IPS-15b (cell line): Measurements from ENCODE around the gene PSORS1C1.
"Not testable (repeated sequence)": the region's sequence is repeated elsewhere in the genome, so short reads cannot be mapped to it uniquely, and the experiment has no call there.

Experiments used
- H3K27me3 ChIP-seq: one replicate; pipeline ENCODE4 v1.6.1; 2013; ENCODE audit warnings: low read length; ENCODE audit not compliant: control insufficient read depth, insufficient read depth
- H3K36me3 ChIP-seq: one replicate; pipeline ENCODE4 v1.6.1; 2013; ENCODE audit warnings: low read length; ENCODE audit not compliant: control insufficient read depth, insufficient read depth
- H3K4me1 ChIP-seq: one replicate; pipeline ENCODE4 v1.6.1; 2013; ENCODE audit warnings: mild to moderate bottlenecking, low read length; ENCODE audit not compliant: control insufficient read depth, insufficient read depth
- H3K4me3 ChIP-seq: one replicate; pipeline ENCODE4 v1.5.1; 2013; ENCODE audit warnings: low read depth, low read length
- H3K9ac ChIP-seq: one replicate; pipeline ENCODE4 v1.6.1; 2013; ENCODE audit warnings: low read depth, mild to moderate bottlenecking, low read length
- H3K9me3 ChIP-seq: one replicate; pipeline ENCODE4 v1.6.1; 2013; ENCODE audit warnings: mild to moderate bottlenecking, low read length; ENCODE audit not compliant: control insufficient read depth, insufficient read depth

Gene PSORS1C1

GRCh38 chr6:31152781-31153180, 38.2 kb downstream of the PSORS1C1 start:
- H3K9ac ChIP-seq = no peak overlapping the region
- no peak overlapping the region for H3K4me3 ChIP-seq
- H3K36me3 ChIP-seq = peaks cover 36% of the 10 kb centered on the region
- no peaks in the 10 kb centered on the region for H3K9me3 ChIP-seq
- H3K27me3 ChIP-seq = no peaks in the 10 kb centered on the region
- H3K4me1 ChIP-seq = peaks cover 4% of the 10 kb centered on the region

- H3K4me1 ChIP-seq = peaks cover 4% of the 10 kb centered on the region
- no peaks in the 10 kb centered on the region for H3K9me3 ChIP-seq
- H3K36me3 ChIP-seq = peaks cover 28% of the 10 kb centered on the region
- H3K4me3 ChIP-seq = no peak overlapping the region
- H3K9ac ChIP-seq = no peak overlapping the region
- H3K27me3 ChIP-seq = no peaks in the 10 kb centered on the region
Measured at GRCh38 chr6:31154436-31154835, 39.8 kb downstream of the PSORS1C1 start.

DNA sequence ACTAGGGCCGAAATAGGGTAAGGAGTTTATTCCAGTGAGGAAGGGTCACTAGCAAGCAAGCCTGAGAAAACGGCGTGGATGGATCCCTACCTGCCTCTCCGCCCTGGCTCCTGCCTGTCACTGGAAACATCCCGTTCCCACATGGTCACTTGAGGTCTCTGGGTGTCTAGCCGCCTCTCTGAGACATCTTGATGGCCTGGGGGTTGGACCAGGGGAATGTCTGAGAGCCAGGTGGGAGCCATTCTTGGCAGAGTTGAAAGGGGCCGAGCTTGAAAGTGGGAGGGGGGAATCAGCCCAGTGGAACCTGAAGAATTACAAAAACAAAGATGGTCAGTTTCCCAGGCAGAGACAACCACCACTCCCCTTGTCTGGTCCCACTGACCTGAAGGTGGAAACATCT, 42.0 kb downstream of the PSORS1C1 start:
- Histone ChIP-seq H3K27me3 (no peaks in the 10 kb centered on the region), H3K4me3 (no peak overlapping the region), H3K9ac (no peak overlapping the region), H3K36me3 (peaks cover 17% of the 10 kb centered on the region), H3K9me3 (no peaks in the 10 kb centered on the region), H3K4me1 (peaks cover 4% of the 10 kb centered on the region)

DNA sequence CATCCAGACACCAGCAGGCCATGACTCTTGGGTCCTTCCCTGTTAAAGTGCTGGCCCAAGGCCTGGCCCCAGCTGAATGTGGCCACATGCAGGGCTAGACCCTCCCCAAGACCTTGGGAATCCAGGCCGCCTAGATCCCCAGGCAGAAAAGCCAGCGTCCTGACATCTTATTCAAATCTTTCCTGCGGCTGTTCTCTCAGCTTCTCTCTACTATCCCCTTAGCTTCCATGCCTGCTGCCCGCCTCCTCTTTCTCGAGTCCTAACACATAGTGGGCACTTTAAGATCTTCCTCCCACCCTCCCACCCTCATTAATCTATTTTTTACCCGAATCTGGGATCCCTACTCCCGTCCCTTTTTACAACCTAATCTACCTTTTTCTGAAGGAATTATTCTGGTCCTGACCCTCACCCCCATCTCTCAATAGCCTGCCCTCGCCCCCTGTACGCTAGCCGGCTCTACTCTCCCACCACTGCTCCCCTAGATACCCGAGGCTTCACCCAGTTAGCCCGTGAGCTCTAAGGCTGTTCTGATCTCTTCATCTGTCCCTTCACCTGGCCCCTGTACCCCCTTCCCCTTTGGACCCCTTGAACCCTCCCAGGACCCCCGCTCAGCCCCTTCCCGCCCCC, 43.0 kb downstream of the PSORS1C1 start, which contains the start of gene CCHCR1:
Gene CCHCR1, minus strand, starts transcription at position 290 of the 627 bp plus-strand sequence. Its CDS starts 202 bp downstream, at position 88.
- H3K9ac ChIP-seq = peak within 1 kb of the TSS; percentile 50
- peak within 1 kb of the TSS; percentile 94 for H3K4me3 ChIP-seq
- no peaks in the 10 kb centered on the region for H3K9me3 ChIP-seq

DNA sequence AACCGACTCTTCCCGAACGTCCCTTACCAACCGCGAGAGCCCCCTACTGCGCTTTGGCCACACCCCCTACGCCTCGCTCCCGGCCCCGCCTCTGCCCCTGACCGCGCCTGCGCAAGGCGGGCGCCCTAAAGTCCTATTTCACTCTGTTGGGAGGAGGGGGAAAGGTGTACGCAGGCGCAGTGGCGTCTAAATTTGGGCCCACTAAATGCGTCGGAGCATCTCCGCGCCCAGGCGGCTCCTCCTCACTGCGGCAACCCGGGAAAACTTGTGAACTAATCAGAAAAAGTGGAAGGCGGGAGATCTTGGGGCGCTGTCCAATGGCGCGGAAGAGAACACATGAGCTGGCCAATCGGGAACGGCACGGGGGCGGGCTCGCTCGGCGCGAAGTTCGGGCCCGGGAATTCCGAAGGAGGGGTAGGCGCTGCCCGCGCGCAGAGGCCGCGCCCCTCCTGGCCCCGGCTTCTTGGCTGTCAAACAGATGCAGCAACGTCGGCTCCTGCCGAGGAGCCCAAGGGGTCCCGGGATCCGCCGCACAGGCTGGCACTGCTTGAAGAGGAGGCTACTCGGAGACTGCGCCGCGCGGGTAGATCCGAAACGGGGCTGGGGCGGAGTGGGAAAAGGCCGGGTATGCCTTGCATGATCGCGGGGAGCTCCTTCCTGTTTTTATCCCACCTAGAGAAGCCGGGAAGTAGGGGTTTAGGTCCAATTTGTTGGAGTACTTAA, 43.7 kb downstream of the PSORS1C1 start, which contains the start of gene TCF19:
Gene TCF19, plus strand, starts transcription at position 450 of the 723 bp plus-strand sequence. CDS start 881 bp downstream, outside the sequence.
- Histone ChIP-seq H3K27me3 (no peaks in the 10 kb centered on the region), H3K4me1 (peaks cover 4% of the 10 kb centered on the region), H3K9ac (peak within 1 kb of the TSS; percentile 50), H3K4me3 (peak within 1 kb of the TSS; percentile 94), H3K9me3 (no peaks in the 10 kb centered on the region), H3K36me3 (peaks cover 24% of the 10 kb centered on the region)

More for the DNA sequence above, 43.0 kb downstream of the PSORS1C1 start, which contains the start of gene CCHCR1:
- Histone ChIP-seq H3K4me1 (peaks cover 4% of the 10 kb centered on the region), H3K36me3 (peaks cover 25% of the 10 kb centered on the region), H3K27me3 (no peaks in the 10 kb centered on the region)

DNA sequence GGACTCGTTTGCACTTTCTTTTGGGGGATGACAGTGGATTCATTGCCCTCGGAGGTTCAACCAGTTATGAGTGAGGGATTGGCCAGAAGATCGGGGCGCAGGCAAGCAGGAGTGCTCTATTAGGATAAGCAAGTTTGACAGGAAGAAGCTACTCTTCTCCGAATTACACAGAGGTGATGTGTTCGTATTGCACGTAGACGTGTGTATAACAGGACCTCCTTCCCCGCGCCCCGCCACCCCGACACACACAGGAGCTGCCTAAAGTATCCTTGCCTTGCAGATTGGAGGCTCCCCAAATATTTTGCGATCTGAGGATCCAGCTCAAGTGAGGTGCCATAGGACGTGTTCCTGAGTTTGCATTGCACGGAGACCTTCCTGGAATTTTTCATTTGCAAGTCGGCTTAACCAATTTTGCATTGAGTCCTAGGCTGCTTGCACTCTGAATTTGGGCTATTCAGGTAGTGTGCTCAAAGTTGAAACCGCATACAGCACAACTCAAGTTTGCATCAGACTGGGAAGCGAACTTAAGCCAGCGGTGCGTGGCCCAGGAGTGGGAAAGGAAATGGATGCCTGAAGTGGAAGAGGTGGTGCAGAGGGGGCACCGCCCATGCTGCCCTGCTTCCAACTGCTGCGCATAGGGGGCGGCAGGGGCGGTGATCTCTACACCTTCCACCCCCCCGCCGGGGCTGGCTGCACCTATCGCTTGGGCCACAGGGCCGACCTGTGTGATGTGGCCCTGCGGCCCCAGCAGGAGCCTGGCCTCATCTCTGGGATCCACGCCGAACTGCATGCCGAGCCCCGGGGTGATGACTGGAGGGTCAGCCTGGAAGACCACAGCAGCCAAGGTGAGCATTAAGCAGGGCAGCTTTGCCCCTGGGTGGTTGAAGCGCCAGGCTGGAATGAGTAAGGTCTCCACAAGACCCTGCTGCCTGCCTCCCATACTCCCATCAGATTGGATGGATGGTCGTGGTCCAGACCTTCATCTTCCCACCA, 44.6 kb downstream of the PSORS1C1 start:
- Histone ChIP-seq H3K27me3 (no peaks in the 10 kb centered on the region), H3K9ac (peak overlapping the region; percentile 1), H3K4me1 (peaks cover 4% of the 10 kb centered on the region), H3K9me3 (no peaks in the 10 kb centered on the region), H3K4me3 (peak overlapping the region; percentile 94), H3K36me3 (peaks cover 29% of the 10 kb centered on the region)

DNA sequence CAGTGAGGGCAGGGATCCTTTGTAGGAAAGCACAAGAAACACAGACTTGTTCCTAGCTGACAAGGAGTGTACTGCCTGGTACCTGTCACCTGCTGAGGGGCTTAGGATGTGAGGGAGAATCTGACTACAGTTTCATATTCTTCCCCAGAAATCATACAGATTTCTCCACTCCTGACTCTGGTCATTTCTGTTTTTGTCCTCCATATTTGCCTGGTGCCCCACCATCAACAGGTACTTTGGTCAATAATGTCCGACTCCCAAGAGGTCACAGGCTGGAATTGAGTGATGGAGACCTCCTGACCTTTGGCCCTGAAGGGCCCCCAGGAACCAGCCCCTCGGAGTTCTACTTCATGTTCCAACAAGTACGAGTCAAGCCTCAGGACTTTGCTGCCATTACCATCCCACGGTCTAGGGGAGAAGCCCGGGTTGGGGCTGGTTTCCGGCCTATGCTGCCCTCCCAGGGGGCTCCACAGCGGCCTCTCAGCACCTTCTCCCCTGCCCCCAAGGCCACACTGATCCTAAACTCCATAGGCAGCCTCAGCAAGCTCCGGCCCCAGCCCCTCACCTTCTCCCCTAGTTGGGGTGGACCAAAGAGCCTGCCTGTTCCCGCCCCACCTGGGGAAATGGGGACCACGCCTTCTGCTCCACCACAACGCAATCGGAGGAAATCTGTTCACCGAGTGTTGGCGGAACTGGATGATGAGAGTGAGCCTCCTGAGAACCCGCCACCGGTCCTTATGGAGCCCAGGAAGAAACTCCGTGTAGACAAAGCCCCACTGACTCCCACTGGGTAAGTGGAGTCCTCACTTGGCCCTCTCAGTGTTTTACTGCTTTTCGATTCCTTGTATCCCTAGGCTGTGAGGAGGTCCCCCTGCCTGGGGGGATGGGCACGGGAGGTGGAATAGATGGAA, 46.9 kb downstream of the PSORS1C1 start:
- Histone ChIP-seq H3K4me3 (no peak overlapping the region), H3K36me3 (peaks cover 34% of the 10 kb centered on the region), H3K9me3 (no peaks in the 10 kb centered on the region), H3K4me1 (peaks cover 8% of the 10 kb centered on the region), H3K27me3 (no peaks in the 10 kb centered on the region), H3K9ac (no peak overlapping the region)

DNA sequence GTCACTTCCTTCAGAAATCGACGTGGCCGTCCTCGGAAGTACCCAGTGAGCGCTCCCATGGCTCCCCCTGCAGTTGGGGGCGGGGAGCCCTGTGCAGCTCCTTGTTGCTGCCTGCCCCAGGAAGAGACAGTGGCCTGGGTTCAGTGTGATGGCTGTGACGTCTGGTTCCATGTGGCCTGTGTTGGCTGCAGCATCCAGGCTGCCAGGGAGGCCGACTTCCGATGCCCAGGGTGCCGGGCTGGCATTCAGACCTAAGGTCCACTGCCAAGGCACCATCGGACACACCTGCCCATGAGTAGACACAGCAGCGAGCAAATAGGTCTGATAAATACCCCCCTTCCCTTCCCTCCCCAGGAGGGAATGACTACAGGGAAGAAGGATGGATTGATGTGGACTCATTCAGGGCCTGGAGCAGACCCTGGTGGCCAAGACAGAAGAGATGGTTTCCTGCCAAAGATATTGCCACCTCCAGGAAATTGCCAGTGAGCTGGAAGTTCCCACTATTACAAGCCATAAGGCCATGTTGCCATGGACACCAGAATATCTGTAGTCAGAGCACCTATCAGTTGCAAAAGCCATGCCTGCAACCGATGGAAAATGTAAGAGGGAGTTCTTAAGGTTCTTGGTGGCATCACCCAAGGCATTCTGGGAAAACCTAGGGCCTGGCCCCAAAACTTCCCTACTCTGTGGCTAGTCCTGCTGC, 48.0 kb downstream of the PSORS1C1 start:
- Histone ChIP-seq H3K27me3 (no peaks in the 10 kb centered on the region), H3K4me3 (no peak overlapping the region), H3K9me3 (no peaks in the 10 kb centered on the region), H3K9ac (no peak overlapping the region), H3K4me1 (peaks cover 4% of the 10 kb centered on the region), H3K36me3 (peaks cover 34% of the 10 kb centered on the region)

GRCh38 chr6:31163922-31164321, 49.3 kb downstream of the PSORS1C1 start:
- Histone ChIP-seq H3K4me3 (no peak overlapping the region), H3K4me1 (peaks cover 4% of the 10 kb centered on the region), H3K27me3 (no peaks in the 10 kb centered on the region), H3K36me3 (peaks cover 34% of the 10 kb centered on the region), H3K9ac (no peak overlapping the region), H3K9me3 (no peaks in the 10 kb centered on the region)

GRCh38 chr6:31164475-31165063, 50.0 kb downstream of the PSORS1C1 start:
- H3K4me3 ChIP-seq = not testable (repeated sequence)
- H3K36me3 ChIP-seq = peaks cover 37% of the 10 kb centered on the region

More at GRCh38 chr6:31164475-31165063, 50.0 kb downstream of the PSORS1C1 start:
- not testable (repeated sequence) for H3K27me3 ChIP-seq, H3K9me3 ChIP-seq, H3K4me1 ChIP-seq, H3K9ac ChIP-seq
